ENCODE measurements around the gene SCN3B.

The SCN3B gene

GRCh38 chr11:123654566-123655081, at the start of gene SCN3B:
Gene SCN3B (minus strand): TSS chr11:123654624. CDS start chr11:123653801, 823 bp downstream.
- DNase-seq, result peak; percentile 66

- DNase-seq, result no peak
Observed at GRCh38 chr11:123702696-123703095, 48.3 kb upstream of the SCN3B start.

- no peak for DNase-seq
Observed at GRCh38 chr11:123702139-123702538, 47.7 kb upstream of the SCN3B start.

GRCh38 chr11:123700772-123701171, 46.3 kb upstream of the SCN3B start:
- no peak for DNase-seq

- no peak for DNase-seq
Observed at GRCh38 chr11:123698546-123699127, 44.2 kb upstream of the SCN3B start.

- DNase-seq, result no peak
Observed at GRCh38 chr11:123696183-123696582, 41.8 kb upstream of the SCN3B start.

GRCh38 chr11:123695231-123695630, 40.8 kb upstream of the SCN3B start:
- no peak for DNase-seq

- DNase-seq, result no peak
Observed at GRCh38 chr11:123694551-123694950, 40.1 kb upstream of the SCN3B start.

- no peak for DNase-seq
Observed at GRCh38 chr11:123692961-123693360, 38.5 kb upstream of the SCN3B start.

GRCh38 chr11:123690485-123690884, 36.1 kb upstream of the SCN3B start:
- no peak for DNase-seq

- no peak for DNase-seq
Observed at GRCh38 chr11:123684601-123685000, 30.2 kb upstream of the SCN3B start.

GRCh38 chr11:123683428-123684170, 29.2 kb upstream of the SCN3B start:
- DNase-seq, result no peak

GRCh38 chr11:123682696-123683410, 28.4 kb upstream of the SCN3B start:
- DNase-seq, result no peak

- DNase-seq, result no peak
Observed at GRCh38 chr11:123681030-123681429, 26.6 kb upstream of the SCN3B start.

- DNase-seq, result no peak
Observed at GRCh38 chr11:123678246-123678645, 23.8 kb upstream of the SCN3B start.

GRCh38 chr11:123677510-123677909, 23.1 kb upstream of the SCN3B start:
- no peak for DNase-seq

- no peak for DNase-seq
Observed at GRCh38 chr11:123674297-123674696, 19.9 kb upstream of the SCN3B start.

- no peak for DNase-seq
Observed at GRCh38 chr11:123672568-123672967, 18.1 kb upstream of the SCN3B start.

GRCh38 chr11:123671534-123671933, 17.1 kb upstream of the SCN3B start:
- no peak for DNase-seq

GRCh38 chr11:123670081-123670480, 15.7 kb upstream of the SCN3B start:
- DNase-seq, result no peak

GRCh38 chr11:123665306-123665705, 10.9 kb upstream of the SCN3B start:
- DNase-seq, result no peak

- DNase-seq, result peak; percentile 38
Observed at GRCh38 chr11:123659965-123660364, 5.5 kb upstream of the SCN3B start.

- no peak for DNase-seq
Observed at GRCh38 chr11:123659311-123659710, 4.9 kb upstream of the SCN3B start.
